ENCODE results near the gene BCL2L12.

- TF ChIP-seq, protein P1, sequence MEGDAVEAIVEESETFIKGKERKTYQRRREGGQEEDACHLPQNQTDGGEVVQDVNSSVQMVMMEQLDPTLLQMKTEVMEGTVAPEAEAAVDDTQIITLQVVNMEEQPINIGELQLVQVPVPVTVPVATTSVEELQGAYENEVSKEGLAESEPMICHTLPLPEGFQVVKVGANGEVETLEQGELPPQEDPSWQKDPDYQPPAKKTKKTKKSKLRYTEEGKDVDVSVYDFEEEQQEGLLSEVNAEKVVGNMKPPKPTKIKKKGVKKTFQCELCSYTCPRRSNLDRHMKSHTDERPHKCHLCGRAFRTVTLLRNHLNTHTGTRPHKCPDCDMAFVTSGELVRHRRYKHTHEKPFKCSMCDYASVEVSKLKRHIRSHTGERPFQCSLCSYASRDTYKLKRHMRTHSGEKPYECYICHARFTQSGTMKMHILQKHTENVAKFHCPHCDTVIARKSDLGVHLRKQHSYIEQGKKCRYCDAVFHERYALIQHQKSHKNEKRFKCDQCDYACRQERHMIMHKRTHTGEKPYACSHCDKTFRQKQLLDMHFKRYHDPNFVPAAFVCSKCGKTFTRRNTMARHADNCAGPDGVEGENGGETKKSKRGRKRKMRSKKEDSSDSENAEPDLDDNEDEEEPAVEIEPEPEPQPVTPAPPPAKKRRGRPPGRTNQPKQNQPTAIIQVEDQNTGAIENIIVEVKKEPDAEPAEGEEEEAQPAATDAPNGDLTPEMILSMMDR (IDR thresholded peaks at IDR 0.05; ENCODE audit: low read depth, low read length, poor library complexity, severe bottlenecking) = no peak
- no peak for TF ChIP-seq EZH2phosphoT487 (IDR thresholded peaks at IDR 0.05; ENCODE audit: borderline replicate concordance, low read length)
Observed at GRCh38 chr19:49676136-49676783, 10.5 kb downstream of the BCL2L12 start.
